Kidney epithelial cell (primary cell): ENCODE data around the gene CRACR2B. TPM values are rescaled to one million over a fixed set of nuclear protein-coding genes. Genes with fewer than 3 reads are reported as not detected.

Source experiments
- DNase-seq: peaks from one replicate; pipeline ENCODE4 v3.0.0-alpha.2; 2010; ENCODE audit warnings: low read depth
- H3K27me3 ChIP-seq: 2 replicates; pipeline ENCODE4 v1.6.0; 2011; ENCODE audit warnings: low read length; ENCODE audit not compliant: control insufficient read depth, insufficient read depth
- H3K36me3 ChIP-seq: 2 replicates; pipeline ENCODE4 v1.5.1; 2011; ENCODE audit warnings: low read length; ENCODE audit not compliant: control insufficient read depth, insufficient read depth
- H3K4me3 ChIP-seq: 2 replicates; pipeline ENCODE4 v1.5.1; 2011; ENCODE audit warnings: low read depth, mild to moderate bottlenecking, control low read depth, low read length
- total RNA-seq: library from RNA; depleted of rRNA; stranded (reverse); fragments of >200 nt; gene quantifications from 2 replicates; pipeline ENCODE4 v1.2.3, GENCODE V29; 2015
- TF ChIP-seq, protein P1 (sequence below): IDR thresholded peaks from 2 replicates; pipeline ENCODE4 v1.5.1; 2011; ENCODE audit warnings: mild to moderate bottlenecking, moderate library complexity, low read length, control low read depth, inconsistent platforms; ENCODE audit not compliant: insufficient read depth, poor library complexity, severe bottlenecking

Gene CRACR2B
- total RNA-seq, 1 donor from 2014 or later: 19.7 TPM

DNA sequence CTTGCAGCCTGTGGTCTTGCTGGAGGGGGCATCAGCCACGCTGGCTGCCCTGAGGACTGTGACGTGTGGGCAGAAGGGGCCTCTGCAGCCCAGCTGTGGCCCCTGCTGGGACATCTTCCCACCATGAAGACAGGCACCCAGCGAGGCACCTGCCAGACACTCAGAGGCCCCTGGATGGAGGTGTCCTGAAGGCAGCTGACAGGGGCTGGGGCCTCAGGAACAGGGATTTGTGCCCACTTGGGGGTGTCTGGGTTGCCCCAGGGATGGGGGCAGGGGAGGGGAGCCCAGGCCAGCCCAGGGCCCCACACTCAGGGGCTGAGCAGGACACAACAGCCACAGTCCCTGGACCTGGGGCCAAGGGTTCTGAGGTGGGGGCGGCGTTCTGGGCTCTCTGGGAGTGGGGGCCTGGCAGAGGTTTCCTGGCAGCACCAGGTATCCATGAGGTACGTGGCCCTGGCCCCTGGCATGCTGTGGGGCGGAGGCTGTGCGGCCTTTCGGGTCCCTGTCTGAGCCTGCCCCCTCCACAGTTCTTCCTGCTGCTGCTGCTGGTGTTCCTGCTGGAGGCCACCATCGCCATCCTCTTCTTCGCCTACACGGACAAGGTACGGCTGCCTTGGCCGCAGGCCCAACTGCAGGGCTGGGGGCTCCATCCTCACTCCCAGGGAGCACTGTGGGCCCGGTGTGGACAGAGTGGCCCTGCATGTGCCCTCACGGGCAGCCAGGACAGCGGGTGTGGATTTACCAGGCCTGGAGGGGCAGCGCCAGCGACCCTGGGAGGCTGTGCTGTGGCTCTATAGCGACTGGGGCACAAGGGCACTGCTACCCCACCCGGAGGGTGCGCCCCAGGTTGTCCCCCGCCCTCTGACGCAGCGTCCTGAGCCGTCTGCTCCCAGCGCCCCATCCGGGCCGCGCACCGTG, 36.5 kb downstream of the CRACR2B start:
- Histone ChIP-seq H3K36me3 (no peaks in the 10 kb centered on the region), H3K4me3 (no peak overlapping the region), H3K27me3 (no peaks in the 10 kb centered on the region)
- TF ChIP-seq, protein P1, sequence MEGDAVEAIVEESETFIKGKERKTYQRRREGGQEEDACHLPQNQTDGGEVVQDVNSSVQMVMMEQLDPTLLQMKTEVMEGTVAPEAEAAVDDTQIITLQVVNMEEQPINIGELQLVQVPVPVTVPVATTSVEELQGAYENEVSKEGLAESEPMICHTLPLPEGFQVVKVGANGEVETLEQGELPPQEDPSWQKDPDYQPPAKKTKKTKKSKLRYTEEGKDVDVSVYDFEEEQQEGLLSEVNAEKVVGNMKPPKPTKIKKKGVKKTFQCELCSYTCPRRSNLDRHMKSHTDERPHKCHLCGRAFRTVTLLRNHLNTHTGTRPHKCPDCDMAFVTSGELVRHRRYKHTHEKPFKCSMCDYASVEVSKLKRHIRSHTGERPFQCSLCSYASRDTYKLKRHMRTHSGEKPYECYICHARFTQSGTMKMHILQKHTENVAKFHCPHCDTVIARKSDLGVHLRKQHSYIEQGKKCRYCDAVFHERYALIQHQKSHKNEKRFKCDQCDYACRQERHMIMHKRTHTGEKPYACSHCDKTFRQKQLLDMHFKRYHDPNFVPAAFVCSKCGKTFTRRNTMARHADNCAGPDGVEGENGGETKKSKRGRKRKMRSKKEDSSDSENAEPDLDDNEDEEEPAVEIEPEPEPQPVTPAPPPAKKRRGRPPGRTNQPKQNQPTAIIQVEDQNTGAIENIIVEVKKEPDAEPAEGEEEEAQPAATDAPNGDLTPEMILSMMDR: no peak
- no peak for DNase-seq

DNA sequence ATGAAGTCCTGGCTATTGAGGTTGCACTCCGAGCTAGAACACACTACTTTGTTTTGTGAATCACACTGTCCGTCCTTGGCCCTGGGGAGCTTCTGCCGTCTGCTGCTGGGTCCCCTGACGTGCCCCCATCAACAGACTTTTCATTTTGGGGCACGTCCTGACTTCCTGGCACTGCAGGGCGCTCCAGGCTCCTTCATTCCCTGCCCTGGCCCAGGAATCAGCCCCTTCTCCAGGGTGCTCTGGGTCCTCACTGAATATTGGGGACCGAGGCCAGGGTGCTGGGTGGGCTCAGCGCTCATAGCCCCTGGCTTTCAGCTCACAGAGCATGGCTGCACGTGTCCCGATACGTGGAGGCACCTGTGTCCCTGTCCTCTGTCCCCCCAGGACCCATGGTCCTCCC, 37.2 kb downstream of the CRACR2B start:
- no peak for DNase-seq
- no peak overlapping the region for H3K4me3 ChIP-seq
- H3K27me3 ChIP-seq: no peaks in the 10 kb centered on the region
- no peaks in the 10 kb centered on the region for H3K36me3 ChIP-seq
- TF ChIP-seq, protein P1: no peak

DNA sequence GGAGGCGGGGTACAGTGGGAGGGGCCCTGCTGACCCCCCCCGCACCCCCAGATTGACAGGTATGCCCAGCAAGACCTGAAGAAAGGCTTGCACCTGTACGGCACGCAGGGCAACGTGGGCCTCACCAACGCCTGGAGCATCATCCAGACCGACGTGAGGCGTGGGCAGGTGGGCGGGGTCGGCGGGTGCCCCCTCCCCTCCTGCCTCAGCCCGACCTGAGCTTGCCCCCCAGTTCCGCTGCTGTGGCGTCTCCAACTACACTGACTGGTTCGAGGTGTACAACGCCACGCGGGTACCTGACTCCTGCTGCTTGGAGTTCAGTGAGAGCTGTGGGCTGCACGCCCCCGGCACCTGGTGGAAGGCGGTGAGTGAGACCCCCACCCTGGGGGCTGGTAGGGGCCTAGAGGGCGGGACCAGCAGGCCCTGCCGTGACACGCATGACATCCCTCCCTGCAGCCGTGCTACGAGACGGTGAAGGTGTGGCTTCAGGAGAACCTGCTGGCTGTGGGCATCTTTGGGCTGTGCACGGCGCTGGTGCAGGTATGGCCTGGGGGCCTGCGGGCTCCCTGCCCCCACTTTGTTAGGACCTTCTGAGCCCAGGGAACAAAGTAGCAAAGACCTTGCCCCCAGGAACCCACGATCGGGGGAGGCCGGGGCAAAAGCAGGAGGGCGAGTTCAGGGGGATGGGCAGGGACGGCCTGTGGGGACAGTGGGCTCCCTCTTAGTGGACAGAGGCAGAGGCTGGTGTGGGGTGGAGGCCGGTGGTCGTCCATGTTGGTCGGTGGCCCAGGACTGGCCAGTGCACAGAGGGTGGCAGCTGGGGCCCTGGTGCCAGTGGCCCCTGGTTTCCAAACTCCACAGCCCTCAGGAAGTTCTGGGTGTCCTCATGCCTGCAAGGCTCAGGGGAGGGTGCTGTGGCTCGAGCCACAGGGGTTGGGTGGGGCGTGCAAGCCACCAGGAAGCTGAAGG, 38.0 kb downstream of the CRACR2B start:
- no peaks in the 10 kb centered on the region for H3K36me3 ChIP-seq
- DNase-seq: no peak
- H3K27me3 ChIP-seq: no peaks in the 10 kb centered on the region
- H3K4me3 ChIP-seq: no peak overlapping the region
- TF ChIP-seq, protein P1: no peak

DNA sequence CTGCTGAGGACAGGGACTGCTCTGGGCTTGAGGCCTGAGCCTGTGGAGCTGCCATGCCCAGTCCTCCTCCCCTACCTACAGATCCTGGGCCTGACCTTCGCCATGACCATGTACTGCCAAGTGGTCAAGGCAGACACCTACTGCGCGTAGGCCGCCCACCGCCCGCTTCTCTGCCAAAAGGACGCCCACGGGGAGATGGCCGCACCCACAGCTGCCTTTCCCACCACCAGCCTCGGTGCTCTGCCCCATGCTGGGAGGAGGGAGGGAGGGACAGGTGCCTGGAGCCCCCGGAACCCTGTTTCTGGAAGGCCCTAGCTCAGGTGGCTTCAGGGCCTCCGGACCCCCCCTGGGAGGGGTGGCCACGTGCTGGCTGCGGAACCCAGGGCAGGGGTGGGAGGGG, 38.8 kb downstream of the CRACR2B start:
- H3K27me3 ChIP-seq: no peaks in the 10 kb centered on the region
- no peak for DNase-seq
- H3K36me3 ChIP-seq: no peaks in the 10 kb centered on the region
- no peak overlapping the region for H3K4me3 ChIP-seq
- TF ChIP-seq, protein P1: no peak

DNA sequence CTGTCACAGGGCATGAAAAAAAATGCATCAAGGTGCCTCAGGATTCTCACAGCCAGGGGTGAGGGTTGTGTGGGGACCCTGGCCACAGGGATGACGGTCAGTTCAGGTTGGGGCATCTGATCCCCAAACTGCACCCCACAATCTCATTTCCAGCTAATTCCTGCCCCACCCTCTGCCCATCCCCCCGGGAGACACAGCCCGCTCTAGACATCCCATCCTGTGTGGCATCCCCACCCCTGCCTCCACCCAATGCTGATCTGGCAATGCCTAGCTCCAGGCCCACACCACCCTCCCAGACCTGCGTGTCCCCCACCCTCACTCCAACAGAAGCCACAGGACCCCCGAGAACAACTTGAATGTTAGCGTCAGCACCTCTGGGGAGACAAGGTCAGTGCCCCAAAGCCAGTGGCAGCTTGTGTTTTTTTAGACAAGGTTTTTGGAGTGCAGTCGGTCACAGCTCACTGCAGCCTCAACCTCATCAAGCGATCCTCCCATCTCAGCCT, 40.2 kb downstream of the CRACR2B start:
- no peak for DNase-seq
- H3K27me3 ChIP-seq: no peaks in the 10 kb centered on the region
- TF ChIP-seq, protein P1: no peak

More for the DNA sequence above, 40.2 kb downstream of the CRACR2B start:
- H3K36me3 ChIP-seq: no peaks in the 10 kb centered on the region
- no peak overlapping the region for H3K4me3 ChIP-seq
